Measurements from ENCODE around the gene CMYA5.

Gene CMYA5

GRCh38 chr5:79727451-79728355 lies 38.1 kb downstream of the CMYA5 start:
- no peak overlapping the region for H2AFZ ChIP-seq (ENCODE audit: low read length, unreplicated experiment)
- no peak overlapping the region for H3K4me3 ChIP-seq (ENCODE audit: low read depth, low read length)
- no peaks in the 10 kb centered on the region for H3K79me2 ChIP-seq (ENCODE audit: control insufficient read depth, insufficient read depth, low read length, unreplicated experiment)
- no peaks in the 10 kb centered on the region for H3K4me1 ChIP-seq (ENCODE audit: control insufficient read depth, insufficient read depth, low read length, unreplicated experiment)
- no peaks in the 10 kb centered on the region for H3K36me3 ChIP-seq (ENCODE audit: insufficient read depth, low read length)
- H3K27me3 ChIP-seq (ENCODE audit: insufficient read depth, low read length): peaks cover 35% of the 10 kb centered on the region
- H3K27ac ChIP-seq (ENCODE audit: low read depth, low read length): no peak overlapping the region

- H3K27me3 ChIP-seq (ENCODE audit: insufficient read depth, low read length): peaks cover 42% of the 10 kb centered on the region
- H3K79me2 ChIP-seq (ENCODE audit: control insufficient read depth, insufficient read depth, low read length, unreplicated experiment): no peaks in the 10 kb centered on the region
- H2AFZ ChIP-seq (ENCODE audit: low read length, unreplicated experiment): no peak overlapping the region
- no peaks in the 10 kb centered on the region for H3K4me1 ChIP-seq (ENCODE audit: control insufficient read depth, insufficient read depth, low read length, unreplicated experiment)
- H3K36me3 ChIP-seq (ENCODE audit: insufficient read depth, low read length): no peaks in the 10 kb centered on the region
- H3K4me3 ChIP-seq (ENCODE audit: low read depth, low read length): no peak overlapping the region
- no peak overlapping the region for H3K27ac ChIP-seq (ENCODE audit: low read depth, low read length)
These were observed 38.8 kb downstream of the CMYA5 start for GRCh38 chr5:79728396-79728795.

- Histone ChIP-seq H2AFZ (ENCODE audit: low read length, unreplicated experiment) (no peak overlapping the region), H3K36me3 (ENCODE audit: insufficient read depth, low read length) (no peaks in the 10 kb centered on the region), H3K27me3 (ENCODE audit: insufficient read depth, low read length) (peaks cover 55% of the 10 kb centered on the region), H3K79me2 (ENCODE audit: control insufficient read depth, insufficient read depth, low read length, unreplicated experiment) (no peaks in the 10 kb centered on the region), H3K27ac (ENCODE audit: low read depth, low read length) (no peak overlapping the region), H3K4me3 (ENCODE audit: low read depth, low read length) (no peak overlapping the region), H3K4me1 (ENCODE audit: control insufficient read depth, insufficient read depth, low read length, unreplicated experiment) (no peaks in the 10 kb centered on the region)
These were observed 40.0 kb downstream of the CMYA5 start for GRCh38 chr5:79729679-79730078.

GRCh38 chr5:79730564-79730963 lies 40.9 kb downstream of the CMYA5 start:
- H2AFZ ChIP-seq (ENCODE audit: low read length, unreplicated experiment): no peak overlapping the region
- peaks cover 64% of the 10 kb centered on the region for H3K27me3 ChIP-seq (ENCODE audit: insufficient read depth, low read length)
- H3K79me2 ChIP-seq (ENCODE audit: control insufficient read depth, insufficient read depth, low read length, unreplicated experiment): no peaks in the 10 kb centered on the region
- no peaks in the 10 kb centered on the region for H3K36me3 ChIP-seq (ENCODE audit: insufficient read depth, low read length)
- no peak overlapping the region for H3K27ac ChIP-seq (ENCODE audit: low read depth, low read length)
- no peak overlapping the region for H3K4me3 ChIP-seq (ENCODE audit: low read depth, low read length)
- no peaks in the 10 kb centered on the region for H3K4me1 ChIP-seq (ENCODE audit: control insufficient read depth, insufficient read depth, low read length, unreplicated experiment)

- Histone ChIP-seq H3K27me3 (ENCODE audit: insufficient read depth, low read length) (peaks cover 76% of the 10 kb centered on the region), H3K4me3 (ENCODE audit: low read depth, low read length) (no peak overlapping the region), H3K36me3 (ENCODE audit: insufficient read depth, low read length) (no peaks in the 10 kb centered on the region), H3K4me1 (ENCODE audit: control insufficient read depth, insufficient read depth, low read length, unreplicated experiment) (no peaks in the 10 kb centered on the region), H3K79me2 (ENCODE audit: control insufficient read depth, insufficient read depth, low read length, unreplicated experiment) (no peaks in the 10 kb centered on the region), H3K27ac (ENCODE audit: low read depth, low read length) (no peak overlapping the region), H2AFZ (ENCODE audit: low read length, unreplicated experiment) (no peak overlapping the region)
These were observed 42.1 kb downstream of the CMYA5 start for GRCh38 chr5:79731775-79732174.

- peaks cover 74% of the 10 kb centered on the region for H3K27me3 ChIP-seq (ENCODE audit: insufficient read depth, low read length)
- no peaks in the 10 kb centered on the region for H3K79me2 ChIP-seq (ENCODE audit: control insufficient read depth, insufficient read depth, low read length, unreplicated experiment)
- H2AFZ ChIP-seq (ENCODE audit: low read length, unreplicated experiment): no peak overlapping the region
- no peak overlapping the region for H3K4me3 ChIP-seq (ENCODE audit: low read depth, low read length)
- no peaks in the 10 kb centered on the region for H3K4me1 ChIP-seq (ENCODE audit: control insufficient read depth, insufficient read depth, low read length, unreplicated experiment)
- H3K36me3 ChIP-seq (ENCODE audit: insufficient read depth, low read length): no peaks in the 10 kb centered on the region
- H3K27ac ChIP-seq (ENCODE audit: low read depth, low read length): no peak overlapping the region
These were observed 47.2 kb downstream of the CMYA5 start for GRCh38 chr5:79736528-79737514.

GRCh38 chr5:79738349-79738748 lies 48.7 kb downstream of the CMYA5 start:
- H3K4me3 ChIP-seq (ENCODE audit: low read depth, low read length): no peak overlapping the region
- no peak overlapping the region for H3K27ac ChIP-seq (ENCODE audit: low read depth, low read length)
- no peaks in the 10 kb centered on the region for H3K79me2 ChIP-seq (ENCODE audit: control insufficient read depth, insufficient read depth, low read length, unreplicated experiment)
- no peaks in the 10 kb centered on the region for H3K4me1 ChIP-seq (ENCODE audit: control insufficient read depth, insufficient read depth, low read length, unreplicated experiment)
- H3K27me3 ChIP-seq (ENCODE audit: insufficient read depth, low read length): peaks cover 67% of the 10 kb centered on the region
- H2AFZ ChIP-seq (ENCODE audit: low read length, unreplicated experiment): no peak overlapping the region
- no peaks in the 10 kb centered on the region for H3K36me3 ChIP-seq (ENCODE audit: insufficient read depth, low read length)

- H3K36me3 ChIP-seq (ENCODE audit: insufficient read depth, low read length): no peaks in the 10 kb centered on the region
- no peak overlapping the region for H2AFZ ChIP-seq (ENCODE audit: low read length, unreplicated experiment)
- no peak overlapping the region for H3K27ac ChIP-seq (ENCODE audit: low read depth, low read length)
- H3K79me2 ChIP-seq (ENCODE audit: control insufficient read depth, insufficient read depth, low read length, unreplicated experiment): no peaks in the 10 kb centered on the region
- no peak overlapping the region for H3K4me3 ChIP-seq (ENCODE audit: low read depth, low read length)
- H3K27me3 ChIP-seq (ENCODE audit: insufficient read depth, low read length): peaks cover 29% of the 10 kb centered on the region
- H3K4me1 ChIP-seq (ENCODE audit: control insufficient read depth, insufficient read depth, low read length, unreplicated experiment): no peaks in the 10 kb centered on the region
These were observed 53.0 kb downstream of the CMYA5 start for GRCh38 chr5:79742549-79743136.

- Histone ChIP-seq H3K79me2 (ENCODE audit: control insufficient read depth, insufficient read depth, low read length, unreplicated experiment) (no peaks in the 10 kb centered on the region), H3K27me3 (ENCODE audit: insufficient read depth, low read length) (peaks cover 15% of the 10 kb centered on the region), H2AFZ (ENCODE audit: low read length, unreplicated experiment) (no peak overlapping the region), H3K36me3 (ENCODE audit: insufficient read depth, low read length) (no peaks in the 10 kb centered on the region), H3K27ac (ENCODE audit: low read depth, low read length) (no peak overlapping the region), H3K4me3 (ENCODE audit: low read depth, low read length) (no peak overlapping the region), H3K4me1 (ENCODE audit: control insufficient read depth, insufficient read depth, low read length, unreplicated experiment) (no peaks in the 10 kb centered on the region)
These were observed 54.4 kb downstream of the CMYA5 start for GRCh38 chr5:79743846-79744605.

GRCh38 chr5:79745255-79745654 lies 55.6 kb downstream of the CMYA5 start:
- Histone ChIP-seq H3K36me3 (ENCODE audit: insufficient read depth, low read length) (no peaks in the 10 kb centered on the region), H3K4me1 (ENCODE audit: control insufficient read depth, insufficient read depth, low read length, unreplicated experiment) (no peaks in the 10 kb centered on the region), H3K4me3 (ENCODE audit: low read depth, low read length) (no peak overlapping the region), H3K27ac (ENCODE audit: low read depth, low read length) (no peak overlapping the region), H2AFZ (ENCODE audit: low read length, unreplicated experiment) (no peak overlapping the region), H3K27me3 (ENCODE audit: insufficient read depth, low read length) (peaks cover 13% of the 10 kb centered on the region), H3K79me2 (ENCODE audit: control insufficient read depth, insufficient read depth, low read length, unreplicated experiment) (no peaks in the 10 kb centered on the region)
